Colonic mucosa (tissue), 4 donors: ENCODE results near the gene ABLIM1. TPM values are rescaled to one million over a fixed set of nuclear protein-coding genes. Genes with fewer than 3 reads are reported as not detected.

Source experiments
- DNase-seq: peaks from one replicate; pipeline ENCODE4 v3.0.0-alpha.2; 2020
- H3K27ac ChIP-seq: fragments of 200-600 bp; one replicate; pipeline ENCODE4 v1.8.0; 2021
- H3K27me3 ChIP-seq: fragments of 200-600 bp; one replicate; pipeline ENCODE4 v1.8.0; 2021
- H3K36me3 ChIP-seq: fragments of 200-600 bp; one replicate; pipeline ENCODE4 v1.8.0; 2021
- H3K4me1 ChIP-seq: fragments of 200-600 bp; one replicate; pipeline ENCODE4 v1.8.0; 2021; ENCODE audit warnings: mild to moderate bottlenecking
- H3K4me3 ChIP-seq: fragments of 200-600 bp; one replicate; pipeline ENCODE4 v1.8.0; 2021
- H3K9ac ChIP-seq, 2 donors: one replicate each; pipeline ENCODE4 v1.7.0; 2013; ENCODE audit warnings: control low read depth in 2 of 2, low read depth in 2 of 2, low read length in 2 of 2
- H3K9me3 ChIP-seq: fragments of 200-600 bp; one replicate; pipeline ENCODE4 v1.8.0; 2021
- CTCF ChIP-seq: fragments of 200-600 bp; IDR thresholded peaks from one replicate; pipeline ENCODE4 v1.8.0; 2022; ENCODE audit warnings: antibody characterized with exemption, mild to moderate bottlenecking
- intact Hi-C: fragments of 100-400 bp; cut with DNase I; formaldehyde crosslinking; loops from one replicate; pipeline ENCODE4 v1.14.1; 2022
- total RNA-seq, 2 donors: library from RNA; stranded (reverse); fragmentation: NEBNext Ultra II Directional in 1 of 2; extraction: Animal tissue kit (Norgen Biotek cat#: 25700) in 1 of 2; gene quantifications; one replicate each; pipeline ENCODE4 v1.2.1, GENCODE V29; 2021
- donor health status: healthy.
- donor health status: DM: no; HTN: no; CAD: no.
- donor health status: DM: no; HTN: no; CAD: no.

The ABLIM1 gene
- total RNA-seq, 2 donors from 2014 or later = 118 to 131 TPM

GRCh38 chr10:114655671-114656070 lies 2.4 kb downstream of the ABLIM1 start:
- no peak overlapping the region for H3K9ac ChIP-seq
- intact Hi-C loops = no loop called here
- H3K27me3 ChIP-seq = no peaks in the 10 kb centered on the region
- no peaks in the 10 kb centered on the region for H3K9me3 ChIP-seq
- no peak overlapping the region for H3K4me3 ChIP-seq
- no peak for DNase-seq
- peaks cover 10% of the 10 kb centered on the region for H3K4me1 ChIP-seq
- H3K27ac ChIP-seq = no peak overlapping the region
- no peak for TF ChIP-seq CTCF
- no peaks in the 10 kb centered on the region for H3K36me3 ChIP-seq

- Histone ChIP-seq H3K9ac (no peak overlapping the region), H3K4me3 (no peak overlapping the region), H3K9me3 (no peaks in the 10 kb centered on the region), H3K4me1 (peaks cover 10% of the 10 kb centered on the region), H3K27ac (no peak overlapping the region), H3K36me3 (no peaks in the 10 kb centered on the region), H3K27me3 (no peaks in the 10 kb centered on the region)
- DNase-seq = no peak
- intact Hi-C loops = no loop called here
- no peak for TF ChIP-seq CTCF
Measured at GRCh38 chr10:114654822-114655575, 3.1 kb downstream of the ABLIM1 start.

- Histone ChIP-seq H3K27me3 (no peaks in the 10 kb centered on the region), H3K9ac (no peak overlapping the region), H3K9me3 (no peaks in the 10 kb centered on the region), H3K4me1 (peaks cover 10% of the 10 kb centered on the region), H3K36me3 (no peaks in the 10 kb centered on the region), H3K27ac (no peak overlapping the region), H3K4me3 (no peak overlapping the region)
- DNase-seq = no peak
- intact Hi-C loops = no loop called here
- TF ChIP-seq CTCF = no peak
Measured at GRCh38 chr10:114653926-114654325, 4.1 kb downstream of the ABLIM1 start.

GRCh38 chr10:114652402-114653368 lies 5.4 kb downstream of the ABLIM1 start:
- Histone ChIP-seq H3K4me1 (peaks cover 16% of the 10 kb centered on the region), H3K4me3 (no peak overlapping the region), H3K9ac (no peak overlapping the region), H3K36me3 (no peaks in the 10 kb centered on the region), H3K27ac (peak overlapping the region; percentile 37), H3K9me3 (no peaks in the 10 kb centered on the region), H3K27me3 (no peaks in the 10 kb centered on the region)
- TF ChIP-seq CTCF = no peak
- no peak for DNase-seq
- intact Hi-C loops = no loop called here

GRCh38 chr10:114650831-114651230 lies 7.2 kb downstream of the ABLIM1 start:
- H3K9ac ChIP-seq = no peak overlapping the region
- no peak overlapping the region for H3K4me3 ChIP-seq
- H3K27ac ChIP-seq = no peak overlapping the region
- no peaks in the 10 kb centered on the region for H3K9me3 ChIP-seq
- intact Hi-C loops = no loop called here
- DNase-seq = no peak
- H3K27me3 ChIP-seq = no peaks in the 10 kb centered on the region
- H3K4me1 ChIP-seq = peaks cover 30% of the 10 kb centered on the region
- TF ChIP-seq CTCF = no peak
- no peaks in the 10 kb centered on the region for H3K36me3 ChIP-seq
